HepG2 (cell line): ENCODE measurements around the gene ZFP90. TPM values are rescaled to one million over a fixed set of nuclear protein-coding genes. Genes with fewer than 3 reads are reported as not detected.

ENCODE experiments used
- CSRNP1 ChIP-seq: sonication (generic); formaldehyde crosslinking; IDR thresholded peaks from 2 replicates; pipeline ENCODE4 v1.8.1; 2023; ENCODE audit warnings: mild to moderate bottlenecking, missing genetic modification reagents
- ERF ChIP-seq: IDR thresholded peaks from 2 replicates; pipeline ENCODE4 v1.6.1; 2018; ENCODE audit warnings: missing biosample characterization, missing genetic modification reagents
- GABPB1 ChIP-seq: IDR thresholded peaks from 2 replicates; pipeline ENCODE4 v1.6.1; 2016; ENCODE audit warnings: mild to moderate bottlenecking, missing genetic modification reagents, moderate library complexity, missing compliant biosample characterization
- JUNB ChIP-seq: sonication (generic); formaldehyde crosslinking; IDR thresholded peaks from 2 replicates; pipeline ENCODE4 v1.8.0; 2022; ENCODE audit warnings: missing genetic modification reagents, mild to moderate bottlenecking, borderline replicate concordance
- KAT7 ChIP-seq: IDR thresholded peaks from 2 replicates; pipeline ENCODE4 v1.6.1; 2018; ENCODE audit warnings: borderline replicate concordance, missing compliant biosample characterization
- KDM4B ChIP-seq: sonication (generic); formaldehyde crosslinking; IDR thresholded peaks from 2 replicates; pipeline ENCODE4 v1.4.0; 2020; ENCODE audit warnings: missing genetic modification reagents
- KMT2B ChIP-seq: IDR thresholded peaks from 2 replicates; pipeline ENCODE4 v1.6.1; 2016; ENCODE audit warnings: missing genetic modification reagents, missing compliant biosample characterization
- MED13 ChIP-seq: sonication (generic); formaldehyde crosslinking; IDR thresholded peaks from 2 replicates; pipeline ENCODE4 v1.5.0; 2020; ENCODE audit warnings: missing genetic modification reagents
- MZF1 ChIP-seq: sonication (generic); formaldehyde crosslinking; IDR thresholded peaks from 2 replicates; pipeline ENCODE4 v1.8.1; 2023; ENCODE audit warnings: mild to moderate bottlenecking, missing genetic modification reagents, borderline replicate concordance
- RXRA ChIP-seq: sonication (generic); formaldehyde crosslinking; IDR thresholded peaks from 2 replicates; pipeline ENCODE4 v1.5.1; 2020; ENCODE audit warnings: missing genetic modification reagents
- TRAFD1 ChIP-seq: sonication (generic); formaldehyde crosslinking; IDR thresholded peaks from 2 replicates; pipeline ENCODE4 v1.5.1; 2020; ENCODE audit warnings: missing genetic modification reagents, mild to moderate bottlenecking, borderline replicate concordance
- ZEB1 ChIP-seq: IDR thresholded peaks from 2 replicates; pipeline ENCODE4 v1.6.1; 2012; ENCODE audit warnings: mild to moderate bottlenecking, low read depth, inconsistent platforms; ENCODE audit not compliant: insufficient replicate concordance
- ZNF124 ChIP-seq: sonication (generic); formaldehyde crosslinking; IDR thresholded peaks from 2 replicates; pipeline ENCODE4 v1.4.0; 2020; ENCODE audit warnings: missing genetic modification reagents
- ZNF292 ChIP-seq: sonication (generic); formaldehyde crosslinking; IDR thresholded peaks from 2 replicates; pipeline ENCODE4 v1.8.1; 2022; ENCODE audit warnings: mild to moderate bottlenecking, low read depth, missing genetic modification reagents, borderline replicate concordance
- ZNF563 ChIP-seq: sonication (generic); formaldehyde crosslinking; IDR thresholded peaks from 2 replicates; pipeline ENCODE4 v1.8.0; 2022; ENCODE audit warnings: mild to moderate bottlenecking, moderate library complexity, missing genetic modification reagents
- ZNF629 ChIP-seq: sonication (generic); formaldehyde crosslinking; conservative IDR thresholded peaks from 2 replicates; pipeline ENCODE4 v1.5.0; 2020; ENCODE audit warnings: missing genetic modification reagents
- polyA plus RNA-seq, 8 experiments: library from polyadenylated mRNA; depleted of rRNA in 3 of 8; stranded (reverse) in 7 of 8; unstranded in 1 of 8; fragments of >200 nt; fragmentation: Illumina TruSeq in 4 of 8; extraction: Trizol in 4 of 8; gene quantifications; 2 replicates each; pipeline versions ENCODE4 v1.2.1 to v1.2.3, GENCODE V29; 2011 to 2016; ENCODE audit warnings: low read depth in 4 of 8, missing spikeins in 1 of 8, mixed read lengths in 1 of 8; ENCODE audit not compliant: insufficient read depth in 1 of 8
- total RNA-seq, 5 experiments: library from RNA; depleted of rRNA; stranded (reverse); fragments of >200 nt; fragmentation: Illumina TruSeq; extraction: Trizol; gene quantifications; 2 replicates each; pipeline ENCODE4 v1.2.3, GENCODE V29; 2016; ENCODE audit warnings: low read depth in 1 of 5
- TF ChIP-seq, protein P1 (sequence below), 2 experiments: IDR thresholded peaks; 2 replicates each; pipeline ENCODE4 v1.6.1; 2011 to 2012; ENCODE audit warnings: low read length in 2 of 2, borderline replicate concordance in 1 of 2, low read depth in 1 of 2, mild to moderate bottlenecking in 1 of 2, moderate library complexity in 1 of 2
- TF ChIP-seq, protein P2 (sequence below): sonication (generic); formaldehyde crosslinking; conservative IDR thresholded peaks from 2 replicates; pipeline ENCODE4 v1.4.0; 2020; ENCODE audit warnings: missing genetic modification reagents
- TF ChIP-seq, protein P3 (sequence below): sonication (generic); formaldehyde crosslinking; IDR thresholded peaks from 2 replicates; pipeline ENCODE4 v1.8.0; 2022; ENCODE audit warnings: mild to moderate bottlenecking, missing genetic modification reagents, moderate library complexity

Gene ZFP90
- total and polyA plus RNA-seq, 2 of the 13 experiments (the other 11 are each of a cell fraction or from before 2014, with no cell fraction given) = 17.6 to 18.9 TPM

DNA sequence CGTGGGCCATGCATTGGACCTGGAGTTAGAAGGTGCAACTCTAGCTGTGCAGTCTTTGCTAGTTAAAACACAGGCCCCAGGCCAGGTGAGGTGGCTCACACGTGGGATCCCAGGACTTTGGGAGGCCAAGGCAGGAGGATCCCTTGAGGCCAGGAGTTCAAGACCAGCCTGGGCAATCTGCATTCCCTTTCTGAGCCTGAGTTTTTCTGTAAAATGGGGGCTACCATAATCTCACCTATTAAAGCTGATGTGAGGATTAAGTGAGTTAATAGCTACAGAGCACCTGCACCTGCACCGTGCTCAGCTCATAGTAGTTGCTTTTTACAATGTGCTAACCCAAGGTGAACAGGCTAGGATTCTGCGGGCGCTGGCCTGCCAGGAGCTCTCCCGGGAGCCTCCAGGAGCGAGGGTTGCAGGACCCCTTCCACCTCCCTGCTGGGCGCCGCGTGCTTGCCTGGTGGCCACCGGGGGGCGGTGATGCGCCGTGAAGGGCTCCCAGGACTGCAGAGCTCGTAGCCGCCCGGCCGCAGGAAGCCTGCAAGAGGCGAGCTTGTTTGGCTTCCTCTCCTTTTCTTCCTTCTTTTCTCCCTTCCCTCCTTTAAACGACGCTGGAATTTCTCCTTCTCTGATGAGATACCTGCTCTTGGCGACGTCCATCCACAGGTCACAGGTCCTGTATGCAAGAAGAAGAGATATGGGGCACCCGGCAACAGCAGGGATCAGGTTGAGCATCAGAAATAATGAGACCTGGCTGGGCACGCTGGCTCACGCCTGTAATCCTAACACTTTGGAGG is 51.3 kb downstream of the ZFP90 start (continued):
- no peak for TF ChIP-seq KAT7 (CRISPR knock-in tag)
- no peak for TF ChIP-seq ZNF563
- peak; percentile 40; the same call in 1 of the 2 replicates for TF ChIP-seq RXRA
- peak; percentile 67; the same call in 1 of the 2 replicates for TF ChIP-seq ZNF292 (CRISPR knock-in tag)
- no peak for TF ChIP-seq JUNB (CRISPR knock-in tag)
- peak; percentile 67; the same call in 1 of the 2 replicates for TF ChIP-seq GABPB1
- TF ChIP-seq KDM4B (CRISPR knock-in tag) = 0 out of 2 replicates have a peak, but pooled peaks have one; percentile 49
- no peak for TF ChIP-seq ZEB1
- TF ChIP-seq TRAFD1 (CRISPR knock-in tag) = 0 out of 2 replicates have a peak, but pooled peaks have one; percentile 62
- TF ChIP-seq, protein P1, sequence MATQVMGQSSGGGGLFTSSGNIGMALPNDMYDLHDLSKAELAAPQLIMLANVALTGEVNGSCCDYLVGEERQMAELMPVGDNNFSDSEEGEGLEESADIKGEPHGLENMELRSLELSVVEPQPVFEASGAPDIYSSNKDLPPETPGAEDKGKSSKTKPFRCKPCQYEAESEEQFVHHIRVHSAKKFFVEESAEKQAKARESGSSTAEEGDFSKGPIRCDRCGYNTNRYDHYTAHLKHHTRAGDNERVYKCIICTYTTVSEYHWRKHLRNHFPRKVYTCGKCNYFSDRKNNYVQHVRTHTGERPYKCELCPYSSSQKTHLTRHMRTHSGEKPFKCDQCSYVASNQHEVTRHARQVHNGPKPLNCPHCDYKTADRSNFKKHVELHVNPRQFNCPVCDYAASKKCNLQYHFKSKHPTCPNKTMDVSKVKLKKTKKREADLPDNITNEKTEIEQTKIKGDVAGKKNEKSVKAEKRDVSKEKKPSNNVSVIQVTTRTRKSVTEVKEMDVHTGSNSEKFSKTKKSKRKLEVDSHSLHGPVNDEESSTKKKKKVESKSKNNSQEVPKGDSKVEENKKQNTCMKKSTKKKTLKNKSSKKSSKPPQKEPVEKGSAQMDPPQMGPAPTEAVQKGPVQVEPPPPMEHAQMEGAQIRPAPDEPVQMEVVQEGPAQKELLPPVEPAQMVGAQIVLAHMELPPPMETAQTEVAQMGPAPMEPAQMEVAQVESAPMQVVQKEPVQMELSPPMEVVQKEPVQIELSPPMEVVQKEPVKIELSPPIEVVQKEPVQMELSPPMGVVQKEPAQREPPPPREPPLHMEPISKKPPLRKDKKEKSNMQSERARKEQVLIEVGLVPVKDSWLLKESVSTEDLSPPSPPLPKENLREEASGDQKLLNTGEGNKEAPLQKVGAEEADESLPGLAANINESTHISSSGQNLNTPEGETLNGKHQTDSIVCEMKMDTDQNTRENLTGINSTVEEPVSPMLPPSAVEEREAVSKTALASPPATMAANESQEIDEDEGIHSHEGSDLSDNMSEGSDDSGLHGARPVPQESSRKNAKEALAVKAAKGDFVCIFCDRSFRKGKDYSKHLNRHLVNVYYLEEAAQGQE (IDR thresholded peaks at IDR 0.05; ENCODE audit: borderline replicate concordance in 1 of 2, low read depth in 1 of 2, low read length in 2 of 2) = no peak
- peak; percentile 29; the same call in 1 of the 2 replicates for TF ChIP-seq MED13 (CRISPR knock-in tag)
- 0 out of 2 replicates have a peak, but pooled peaks have one; percentile 59 for TF ChIP-seq ZNF124 (CRISPR knock-in tag)
- TF ChIP-seq, protein P2, sequence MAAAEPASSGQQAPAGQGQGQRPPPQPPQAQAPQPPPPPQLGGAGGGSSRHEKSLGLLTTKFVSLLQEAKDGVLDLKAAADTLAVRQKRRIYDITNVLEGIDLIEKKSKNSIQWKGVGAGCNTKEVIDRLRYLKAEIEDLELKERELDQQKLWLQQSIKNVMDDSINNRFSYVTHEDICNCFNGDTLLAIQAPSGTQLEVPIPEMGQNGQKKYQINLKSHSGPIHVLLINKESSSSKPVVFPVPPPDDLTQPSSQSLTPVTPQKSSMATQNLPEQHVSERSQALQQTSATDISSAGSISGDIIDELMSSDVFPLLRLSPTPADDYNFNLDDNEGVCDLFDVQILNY = no peak
- TF ChIP-seq MZF1 (CRISPR knock-in tag) = no peak
- TF ChIP-seq ZNF629 (CRISPR knock-in tag) = no peak
- peak; percentile 78 for TF ChIP-seq ERF (CRISPR knock-in tag)
- peak; percentile 67; the same call in 1 of the 2 replicates for TF ChIP-seq CSRNP1
- TF ChIP-seq, protein P3, sequence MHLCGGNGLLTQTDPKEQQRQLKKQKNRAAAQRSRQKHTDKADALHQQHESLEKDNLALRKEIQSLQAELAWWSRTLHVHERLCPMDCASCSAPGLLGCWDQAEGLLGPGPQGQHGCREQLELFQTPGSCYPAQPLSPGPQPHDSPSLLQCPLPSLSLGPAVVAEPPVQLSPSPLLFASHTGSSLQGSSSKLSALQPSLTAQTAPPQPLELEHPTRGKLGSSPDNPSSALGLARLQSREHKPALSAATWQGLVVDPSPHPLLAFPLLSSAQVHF (CRISPR knock-in tag) = no peak
- peak; percentile 40; the same call in 1 of the 2 replicates for TF ChIP-seq KMT2B (CRISPR knock-in tag)
